ENCODE results near the gene TRIL. TPM values are rescaled to one million over a fixed set of nuclear protein-coding genes. Genes with fewer than 3 reads are reported as not detected.

The TRIL gene
- polyA plus RNA-seq, 2 of the 4 experiments (the other 2 are of a cell fraction): not detected

GRCh38 chr7:28960071-28960840, 2.1 kb upstream of the TRIL start (continued):
- TF ChIP-seq ESRRA (IDR thresholded peaks at IDR 0.05; ENCODE audit: borderline replicate concordance, low read length): no peak
- no peak for TF ChIP-seq ZSCAN20 (CRISPR knock-in tag; IDR thresholded peaks at IDR 0.05)
- TF ChIP-seq, protein P1, sequence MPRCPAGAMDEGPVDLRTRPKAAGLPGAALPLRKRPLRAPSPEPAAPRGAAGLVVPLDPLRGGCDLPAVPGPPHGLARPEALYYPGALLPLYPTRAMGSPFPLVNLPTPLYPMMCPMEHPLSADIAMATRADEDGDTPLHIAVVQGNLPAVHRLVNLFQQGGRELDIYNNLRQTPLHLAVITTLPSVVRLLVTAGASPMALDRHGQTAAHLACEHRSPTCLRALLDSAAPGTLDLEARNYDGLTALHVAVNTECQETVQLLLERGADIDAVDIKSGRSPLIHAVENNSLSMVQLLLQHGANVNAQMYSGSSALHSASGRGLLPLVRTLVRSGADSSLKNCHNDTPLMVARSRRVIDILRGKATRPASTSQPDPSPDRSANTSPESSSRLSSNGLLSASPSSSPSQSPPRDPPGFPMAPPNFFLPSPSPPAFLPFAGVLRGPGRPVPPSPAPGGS (IDR thresholded peaks at IDR 0.05): no peak
- TF ChIP-seq, protein P2, sequence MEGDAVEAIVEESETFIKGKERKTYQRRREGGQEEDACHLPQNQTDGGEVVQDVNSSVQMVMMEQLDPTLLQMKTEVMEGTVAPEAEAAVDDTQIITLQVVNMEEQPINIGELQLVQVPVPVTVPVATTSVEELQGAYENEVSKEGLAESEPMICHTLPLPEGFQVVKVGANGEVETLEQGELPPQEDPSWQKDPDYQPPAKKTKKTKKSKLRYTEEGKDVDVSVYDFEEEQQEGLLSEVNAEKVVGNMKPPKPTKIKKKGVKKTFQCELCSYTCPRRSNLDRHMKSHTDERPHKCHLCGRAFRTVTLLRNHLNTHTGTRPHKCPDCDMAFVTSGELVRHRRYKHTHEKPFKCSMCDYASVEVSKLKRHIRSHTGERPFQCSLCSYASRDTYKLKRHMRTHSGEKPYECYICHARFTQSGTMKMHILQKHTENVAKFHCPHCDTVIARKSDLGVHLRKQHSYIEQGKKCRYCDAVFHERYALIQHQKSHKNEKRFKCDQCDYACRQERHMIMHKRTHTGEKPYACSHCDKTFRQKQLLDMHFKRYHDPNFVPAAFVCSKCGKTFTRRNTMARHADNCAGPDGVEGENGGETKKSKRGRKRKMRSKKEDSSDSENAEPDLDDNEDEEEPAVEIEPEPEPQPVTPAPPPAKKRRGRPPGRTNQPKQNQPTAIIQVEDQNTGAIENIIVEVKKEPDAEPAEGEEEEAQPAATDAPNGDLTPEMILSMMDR (IDR thresholded peaks at IDR 0.05): no peak
- no peak for TF ChIP-seq RAD21 (conservative IDR thresholded peaks at IDR 0.05 in 1 of 2, IDR thresholded peaks at IDR 0.05 in 1 of 2)
- no peak for TF ChIP-seq FOSB (CRISPR knock-in tag; IDR thresholded peaks at IDR 0.05)

GRCh38 chr7:28958980-28959347, 834 bp upstream of the TRIL start:
- ATAC-seq (no peak), DNase-seq (ENCODE audit: low read depth in 1 of 2, low spot score in 1 of 2) (no peak), FAIRE-seq (no peak)
- Histone ChIP-seq H3K9me3 (no peaks in the 10 kb centered on the region), H3K4me3 (no peak overlapping the region), H3K4me2 (no peak overlapping the region), H3K27ac (no peak overlapping the region), H3K4me1 (peaks cover 4% of the 10 kb centered on the region; the same call in 2 of the 3 replicates)
- no peak for TF ChIP-seq POLR2AphosphoS2 (conservative IDR thresholded peaks at IDR 0.05; ENCODE audit: low read length)
- TF ChIP-seq FOSL2 (IDR thresholded peaks at IDR 0.05): no peak
- TF ChIP-seq FOSL2 (CRISPR knock-in tag; IDR thresholded peaks at IDR 0.05): no peak
- TF ChIP-seq MAX (IDR thresholded peaks at IDR 0.05): no peak
- no peak for TF ChIP-seq ZNF302 (CRISPR knock-in tag; IDR thresholded peaks at IDR 0.05)
- TF ChIP-seq, protein P3, sequence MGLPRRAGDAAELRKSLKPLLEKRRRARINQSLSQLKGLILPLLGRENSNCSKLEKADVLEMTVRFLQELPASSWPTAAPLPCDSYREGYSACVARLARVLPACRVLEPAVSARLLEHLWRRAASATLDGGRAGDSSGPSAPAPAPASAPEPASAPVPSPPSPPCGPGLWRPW (IDR thresholded peaks at IDR 0.05): no peak
- TF ChIP-seq, protein P4, sequence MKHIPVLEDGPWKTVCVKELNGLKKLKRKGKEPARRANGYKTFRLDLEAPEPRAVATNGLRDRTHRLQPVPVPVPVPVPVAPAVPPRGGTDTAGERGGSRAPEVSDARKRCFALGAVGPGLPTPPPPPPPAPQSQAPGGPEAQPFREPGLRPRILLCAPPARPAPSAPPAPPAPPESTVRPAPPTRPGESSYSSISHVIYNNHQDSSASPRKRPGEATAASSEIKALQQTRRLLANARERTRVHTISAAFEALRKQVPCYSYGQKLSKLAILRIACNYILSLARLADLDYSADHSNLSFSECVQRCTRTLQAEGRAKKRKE (CRISPR knock-in tag; IDR thresholded peaks at IDR 0.05; ENCODE audit: low read depth): no peak
- TF ChIP-seq, protein P1 (IDR thresholded peaks at IDR 0.05): no peak
- TF ChIP-seq HEYL (CRISPR knock-in tag; IDR thresholded peaks at IDR 0.05): no peak
- TF ChIP-seq EHF (CRISPR knock-in tag; IDR thresholded peaks at IDR 0.05): no peak
- no peak for TF ChIP-seq HOXB5 (CRISPR knock-in tag; IDR thresholded peaks at IDR 0.05)
- ChIA-PET POLR2A (no interaction called here), CTCF (interaction anchor here (3.7 to 5.1 kb wide), 2 partner anchors 32 to 37 kb away, joined by 25 to 40 read pairs; no protein-coding TSS in a partner anchor)
- WGBS (ENCODE audit: missing lambda C conversion rate): 52% methylated on average over 6 of the region's 6 CpGs

GRCh38 chr7:28957751-28958234, 337 bp downstream of the TRIL start:
- no peaks in the 10 kb centered on the region for H3K9me3 ChIP-seq
- ChIA-PET POLR2A (no interaction called here), CTCF (interaction anchor here (1.4 to 5.1 kb wide), 7 partner anchors 10 to 452 kb away, joined by 4 to 40 read pairs (median 10); no protein-coding TSS in a partner anchor)
- WGBS (ENCODE audit: missing lambda C conversion rate): 31% methylated on average over 12 of the region's 47 CpGs
- no peak; a peak in 1 of 6 replicates for ATAC-seq
- peaks cover 4% of the 10 kb centered on the region; the same call in 2 of the 3 replicates for H3K4me1 ChIP-seq
- no peak overlapping the region for H3K4me2 ChIP-seq
- no peak overlapping the region for H3K27ac ChIP-seq
- H3K4me3 ChIP-seq: no peak overlapping the region
- DNase-seq (ENCODE audit: low read depth in 1 of 2, low spot score in 1 of 2): no peak
- no peak for FAIRE-seq
- TF ChIP-seq POLR2A (IDR thresholded peaks at IDR 0.05; ENCODE audit: low read length) (no peak), NFE2L2 (conservative IDR thresholded peaks at IDR 0.05; ENCODE audit: low read length) (no peak), MYC (IDR thresholded peaks at IDR 0.05; ENCODE audit: borderline replicate concordance, low read length) (no peak), HOXB13 (CRISPR knock-in tag; IDR thresholded peaks at IDR 0.05; ENCODE audit: low read depth) (no peak), GATA3 (IDR thresholded peaks at IDR 0.05; ENCODE audit: borderline replicate concordance) (no peak), USF2 (IDR thresholded peaks at IDR 0.05) (no peak), PHF8 (IDR thresholded peaks at IDR 0.05; ENCODE audit: borderline replicate concordance, low read depth) (no peak), RCOR1 (IDR thresholded peaks at IDR 0.05; ENCODE audit: low read depth, low read length) (no peak)
- TF ChIP-seq, protein P5, sequence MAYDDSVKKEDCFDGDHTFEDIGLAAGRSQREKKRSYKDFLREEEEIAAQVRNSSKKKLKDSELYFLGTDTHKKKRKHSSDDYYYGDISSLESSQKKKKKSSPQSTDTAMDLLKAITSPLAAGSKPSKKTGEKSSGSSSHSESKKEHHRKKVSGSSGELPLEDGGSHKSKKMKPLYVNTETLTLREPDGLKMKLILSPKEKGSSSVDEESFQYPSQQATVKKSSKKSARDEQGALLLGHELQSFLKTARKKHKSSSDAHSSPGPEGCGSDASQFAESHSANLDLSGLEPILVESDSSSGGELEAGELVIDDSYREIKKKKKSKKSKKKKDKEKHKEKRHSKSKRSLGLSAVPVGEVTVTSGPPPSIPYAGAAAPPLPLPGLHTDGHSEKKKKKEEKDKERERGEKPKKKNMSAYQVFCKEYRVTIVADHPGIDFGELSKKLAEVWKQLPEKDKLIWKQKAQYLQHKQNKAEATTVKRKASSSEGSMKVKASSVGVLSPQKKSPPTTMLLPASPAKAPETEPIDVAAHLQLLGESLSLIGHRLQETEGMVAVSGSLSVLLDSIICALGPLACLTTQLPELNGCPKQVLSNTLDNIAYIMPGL (CRISPR knock-in tag; IDR thresholded peaks at IDR 0.05; ENCODE audit: borderline replicate concordance): no peak
